ENCODE measurements around the gene TUT4.

The TUT4 gene

DNA sequence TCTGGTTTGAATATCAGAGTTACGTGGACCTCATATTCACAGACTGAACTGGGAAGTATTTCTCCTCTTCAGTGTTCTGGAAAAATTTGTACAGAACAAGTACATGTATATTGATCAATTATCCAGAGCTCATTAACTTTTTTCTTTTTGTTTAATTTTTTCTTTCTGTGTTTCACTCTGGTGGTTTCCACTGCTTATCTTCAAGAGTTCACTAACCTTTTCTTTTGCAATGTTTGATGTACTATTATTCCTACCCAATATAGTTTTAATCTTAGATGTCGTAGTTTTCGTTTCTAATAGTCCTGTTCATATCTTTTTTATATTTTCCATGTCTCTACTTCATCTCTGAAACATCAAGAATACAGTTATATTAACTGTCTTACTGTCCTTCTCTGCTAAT, 46.5 kb downstream of the TUT4 start:
- TF ChIP-seq NFIC (IDR thresholded peaks at IDR 0.05) = no peak

DNA sequence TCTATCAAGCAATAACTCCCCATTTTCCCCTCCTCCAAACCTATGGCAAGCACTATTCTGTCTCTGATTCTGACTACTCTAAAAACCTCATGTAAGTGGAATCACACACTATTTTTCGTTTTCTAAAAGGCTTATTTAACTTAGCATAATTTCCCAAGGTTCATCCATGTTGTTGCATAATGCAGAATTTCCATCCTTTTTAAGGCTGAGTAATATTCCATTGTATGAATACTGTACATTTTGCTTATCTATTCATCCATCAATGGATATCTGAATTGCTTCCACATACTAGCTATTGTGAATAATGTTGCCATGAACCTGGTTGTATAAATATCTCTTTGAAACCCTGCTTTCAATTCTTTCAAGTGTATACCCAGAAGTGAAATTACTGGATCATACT, 48.2 kb downstream of the TUT4 start:
- TF ChIP-seq TCF12 (IDR thresholded peaks at IDR 0.05; ENCODE audit: low read depth) (no peak), CEBPB (IDR thresholded peaks at IDR 0.05) (no peak), CREB1 (IDR thresholded peaks at IDR 0.05; ENCODE audit: low read depth) (no peak), ZBTB7A (IDR thresholded peaks at IDR 0.05; ENCODE audit: low read depth) (no peak), FOXM1 (IDR thresholded peaks at IDR 0.05; ENCODE audit: borderline replicate concordance, low read depth) (no peak), EGR1 (IDR thresholded peaks at IDR 0.05) (no peak), NFIC (IDR thresholded peaks at IDR 0.05) (no peak), YY1 (IDR thresholded peaks at IDR 0.05; ENCODE audit: low read depth) (no peak), TEAD4 (IDR thresholded peaks at IDR 0.05) (no peak), EP300 (IDR thresholded peaks at IDR 0.05; ENCODE audit: borderline replicate concordance) (no peak), TAF1 (IDR thresholded peaks at IDR 0.05; ENCODE audit: low read depth) (no peak), RAD21 (IDR thresholded peaks at IDR 0.05; ENCODE audit: low read depth) (no peak)
- TF ChIP-seq, protein P1, sequence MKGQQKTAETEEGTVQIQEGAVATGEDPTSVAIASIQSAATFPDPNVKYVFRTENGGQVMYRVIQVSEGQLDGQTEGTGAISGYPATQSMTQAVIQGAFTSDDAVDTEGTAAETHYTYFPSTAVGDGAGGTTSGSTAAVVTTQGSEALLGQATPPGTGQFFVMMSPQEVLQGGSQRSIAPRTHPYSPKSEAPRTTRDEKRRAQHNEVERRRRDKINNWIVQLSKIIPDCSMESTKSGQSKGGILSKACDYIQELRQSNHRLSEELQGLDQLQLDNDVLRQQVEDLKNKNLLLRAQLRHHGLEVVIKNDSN (IDR thresholded peaks at IDR 0.05) = no peak
- TF ChIP-seq, protein P2, sequence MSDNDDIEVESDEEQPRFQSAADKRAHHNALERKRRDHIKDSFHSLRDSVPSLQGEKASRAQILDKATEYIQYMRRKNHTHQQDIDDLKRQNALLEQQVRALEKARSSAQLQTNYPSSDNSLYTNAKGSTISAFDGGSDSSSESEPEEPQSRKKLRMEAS (IDR thresholded peaks at IDR 0.05) = no peak
- TF ChIP-seq, protein P3, sequence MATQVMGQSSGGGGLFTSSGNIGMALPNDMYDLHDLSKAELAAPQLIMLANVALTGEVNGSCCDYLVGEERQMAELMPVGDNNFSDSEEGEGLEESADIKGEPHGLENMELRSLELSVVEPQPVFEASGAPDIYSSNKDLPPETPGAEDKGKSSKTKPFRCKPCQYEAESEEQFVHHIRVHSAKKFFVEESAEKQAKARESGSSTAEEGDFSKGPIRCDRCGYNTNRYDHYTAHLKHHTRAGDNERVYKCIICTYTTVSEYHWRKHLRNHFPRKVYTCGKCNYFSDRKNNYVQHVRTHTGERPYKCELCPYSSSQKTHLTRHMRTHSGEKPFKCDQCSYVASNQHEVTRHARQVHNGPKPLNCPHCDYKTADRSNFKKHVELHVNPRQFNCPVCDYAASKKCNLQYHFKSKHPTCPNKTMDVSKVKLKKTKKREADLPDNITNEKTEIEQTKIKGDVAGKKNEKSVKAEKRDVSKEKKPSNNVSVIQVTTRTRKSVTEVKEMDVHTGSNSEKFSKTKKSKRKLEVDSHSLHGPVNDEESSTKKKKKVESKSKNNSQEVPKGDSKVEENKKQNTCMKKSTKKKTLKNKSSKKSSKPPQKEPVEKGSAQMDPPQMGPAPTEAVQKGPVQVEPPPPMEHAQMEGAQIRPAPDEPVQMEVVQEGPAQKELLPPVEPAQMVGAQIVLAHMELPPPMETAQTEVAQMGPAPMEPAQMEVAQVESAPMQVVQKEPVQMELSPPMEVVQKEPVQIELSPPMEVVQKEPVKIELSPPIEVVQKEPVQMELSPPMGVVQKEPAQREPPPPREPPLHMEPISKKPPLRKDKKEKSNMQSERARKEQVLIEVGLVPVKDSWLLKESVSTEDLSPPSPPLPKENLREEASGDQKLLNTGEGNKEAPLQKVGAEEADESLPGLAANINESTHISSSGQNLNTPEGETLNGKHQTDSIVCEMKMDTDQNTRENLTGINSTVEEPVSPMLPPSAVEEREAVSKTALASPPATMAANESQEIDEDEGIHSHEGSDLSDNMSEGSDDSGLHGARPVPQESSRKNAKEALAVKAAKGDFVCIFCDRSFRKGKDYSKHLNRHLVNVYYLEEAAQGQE (IDR thresholded peaks at IDR 0.05; ENCODE audit: low read depth) = no peak

DNA sequence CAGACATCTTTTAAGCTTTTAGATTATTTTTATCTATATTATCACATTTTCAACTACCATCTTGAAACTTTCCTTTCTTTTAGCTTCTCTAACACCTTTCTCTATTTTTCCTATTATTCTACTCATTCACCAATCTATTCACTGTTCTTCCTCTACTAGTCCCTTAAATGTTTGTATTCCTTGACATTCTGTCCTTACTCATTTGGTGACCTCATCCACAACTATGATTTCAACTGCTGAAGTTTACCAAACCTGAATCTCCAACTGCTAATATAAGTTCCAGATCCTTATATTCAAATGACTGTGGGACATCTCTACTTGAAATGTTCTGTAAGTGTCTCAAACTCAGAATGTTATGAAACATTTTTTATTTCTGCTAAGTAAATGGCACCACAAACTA, 49.2 kb downstream of the TUT4 start:
- TF ChIP-seq TAF1 (IDR thresholded peaks at IDR 0.05; ENCODE audit: low read depth) (no peak), TEAD4 (IDR thresholded peaks at IDR 0.05) (no peak), EP300 (IDR thresholded peaks at IDR 0.05; ENCODE audit: borderline replicate concordance) (no peak), CREB1 (IDR thresholded peaks at IDR 0.05; ENCODE audit: low read depth) (no peak), EGR1 (IDR thresholded peaks at IDR 0.05) (no peak), TCF12 (IDR thresholded peaks at IDR 0.05; ENCODE audit: low read depth) (no peak), RAD21 (IDR thresholded peaks at IDR 0.05; ENCODE audit: low read depth) (no peak), CEBPB (IDR thresholded peaks at IDR 0.05) (no peak), YY1 (IDR thresholded peaks at IDR 0.05; ENCODE audit: low read depth) (no peak), NFIC (IDR thresholded peaks at IDR 0.05) (no peak), ZBTB7A (IDR thresholded peaks at IDR 0.05; ENCODE audit: low read depth) (no peak), FOXM1 (IDR thresholded peaks at IDR 0.05; ENCODE audit: borderline replicate concordance, low read depth) (no peak)
- TF ChIP-seq, protein P2 (IDR thresholded peaks at IDR 0.05) = no peak
- TF ChIP-seq, protein P1 (IDR thresholded peaks at IDR 0.05) = no peak
- TF ChIP-seq, protein P3 (IDR thresholded peaks at IDR 0.05; ENCODE audit: low read depth) = no peak

DNA sequence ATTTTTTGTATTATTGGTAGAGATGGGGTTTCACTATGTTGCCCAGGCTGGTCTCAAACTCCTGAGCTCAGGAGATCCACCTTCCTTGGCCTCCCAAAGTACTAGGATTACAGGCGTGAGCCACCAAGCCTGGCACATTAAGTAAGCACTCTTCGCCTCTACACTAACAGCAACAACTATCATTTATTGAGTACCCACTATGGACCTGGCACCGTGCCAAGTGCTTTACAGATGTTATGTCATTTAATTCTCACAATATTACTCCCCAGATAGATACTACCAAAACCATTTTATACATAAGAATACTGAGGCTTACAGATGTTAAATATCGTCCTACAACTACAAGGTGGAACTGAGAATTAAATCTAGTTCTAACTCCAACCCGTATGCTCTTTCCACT, 50.1 kb downstream of the TUT4 start:
- TF ChIP-seq EP300 (IDR thresholded peaks at IDR 0.05; ENCODE audit: borderline replicate concordance) (no peak), NFIC (IDR thresholded peaks at IDR 0.05) (peak; percentile 88)

DNA sequence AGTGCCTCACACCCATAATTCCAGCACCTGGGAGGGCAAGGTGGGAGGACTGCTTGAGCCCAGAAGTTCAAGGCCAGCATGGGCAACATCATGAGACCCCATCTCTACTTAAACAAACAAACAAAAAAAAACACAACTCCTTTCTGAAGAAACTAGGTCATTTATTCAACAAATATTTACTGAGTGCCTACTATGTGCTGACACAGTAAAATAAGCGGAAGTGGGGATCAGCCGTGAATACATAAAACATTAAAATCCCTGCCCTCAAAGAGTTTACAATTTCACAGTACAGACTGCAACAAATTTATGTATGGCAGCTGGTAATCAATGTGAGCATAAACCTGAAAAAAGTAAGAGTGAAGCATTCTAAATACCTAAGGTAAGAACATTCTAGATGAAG, 65.3 kb downstream of the TUT4 start:
- TF ChIP-seq NFIC (IDR thresholded peaks at IDR 0.05) (no peak), ZBTB7A (IDR thresholded peaks at IDR 0.05; ENCODE audit: low read depth) (no peak), TCF12 (IDR thresholded peaks at IDR 0.05; ENCODE audit: low read depth) (no peak), EGR1 (IDR thresholded peaks at IDR 0.05) (no peak), CEBPB (IDR thresholded peaks at IDR 0.05) (no peak)

DNA sequence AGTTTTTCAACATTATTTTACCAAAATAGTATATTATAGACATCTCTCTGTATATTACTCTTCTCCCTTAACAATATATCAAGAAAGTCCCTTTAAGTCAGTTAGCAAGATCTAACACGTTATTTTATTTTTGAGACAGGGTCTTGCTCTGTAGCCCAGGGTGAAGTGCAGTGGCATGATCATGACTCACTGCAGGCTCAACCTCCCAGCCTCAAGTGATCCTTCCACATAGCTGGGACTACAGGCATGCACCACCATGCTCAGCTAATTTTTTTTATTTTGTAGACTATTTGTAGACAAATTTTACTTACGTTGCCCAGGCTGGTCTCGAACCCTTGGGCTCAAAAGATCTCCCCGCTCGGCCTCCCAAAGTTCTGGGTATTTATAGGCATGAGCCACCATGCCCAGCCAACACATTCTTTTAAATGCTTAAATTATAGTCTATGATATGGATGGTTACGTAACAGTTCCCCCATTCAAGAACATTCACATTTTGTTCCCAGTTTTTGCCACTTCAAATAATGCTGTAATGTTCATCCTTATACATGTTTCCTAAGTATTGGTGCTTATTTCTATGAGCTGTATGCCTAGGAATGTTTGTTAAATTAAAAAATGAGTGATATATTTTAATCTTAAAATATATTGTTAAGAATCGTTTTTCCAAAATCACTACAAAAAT, 70.4 kb downstream of the TUT4 start:
- TF ChIP-seq RAD21 (IDR thresholded peaks at IDR 0.05; ENCODE audit: low read depth) = no peak
- no peak for TF ChIP-seq TCF12 (IDR thresholded peaks at IDR 0.05; ENCODE audit: low read depth)
- no peak for TF ChIP-seq NFIC (IDR thresholded peaks at IDR 0.05)
- TF ChIP-seq EP300 (IDR thresholded peaks at IDR 0.05; ENCODE audit: borderline replicate concordance) = no peak

DNA sequence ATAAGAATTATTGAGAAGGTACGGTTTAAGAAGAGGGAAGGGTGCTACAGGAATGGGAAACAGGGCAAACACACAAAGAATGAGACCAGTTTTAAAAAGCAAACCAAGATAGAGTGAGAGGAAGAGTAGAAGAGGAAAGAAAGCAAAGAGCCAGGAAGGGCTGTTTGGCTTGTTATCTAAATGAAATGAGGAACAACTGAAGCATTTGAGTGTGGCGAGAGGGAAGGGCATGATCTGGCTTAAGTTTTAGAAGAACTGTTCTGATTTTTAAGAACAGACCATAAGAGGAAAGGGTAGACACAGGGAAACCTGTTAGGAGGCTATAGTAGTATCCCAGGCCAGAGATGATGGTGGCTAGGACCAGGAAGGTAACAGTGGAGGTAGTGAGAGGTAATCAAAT, 73.8 kb downstream of the TUT4 start:
- TF ChIP-seq ZBTB7A (IDR thresholded peaks at IDR 0.05; ENCODE audit: low read depth) (no peak), TCF12 (IDR thresholded peaks at IDR 0.05; ENCODE audit: low read depth) (no peak), CEBPB (IDR thresholded peaks at IDR 0.05) (no peak), RAD21 (IDR thresholded peaks at IDR 0.05; ENCODE audit: low read depth) (no peak), TAF1 (IDR thresholded peaks at IDR 0.05; ENCODE audit: low read depth) (no peak), FOXM1 (IDR thresholded peaks at IDR 0.05; ENCODE audit: borderline replicate concordance, low read depth) (no peak), CREB1 (IDR thresholded peaks at IDR 0.05; ENCODE audit: low read depth) (no peak), YY1 (IDR thresholded peaks at IDR 0.05; ENCODE audit: low read depth) (no peak), NFIC (IDR thresholded peaks at IDR 0.05) (no peak), TEAD4 (IDR thresholded peaks at IDR 0.05) (no peak)
- TF ChIP-seq, protein P1 (IDR thresholded peaks at IDR 0.05) = no peak
- TF ChIP-seq, protein P3 (IDR thresholded peaks at IDR 0.05; ENCODE audit: low read depth) = no peak
- TF ChIP-seq, protein P2 (IDR thresholded peaks at IDR 0.05) = no peak
